Ovary (tissue), 9 donors: ENCODE data around the gene POLD1. TPM values are rescaled to one million over a fixed set of nuclear protein-coding genes. Genes with fewer than 3 reads are reported as not detected.
"Not testable (repeated sequence)": the region's sequence is repeated elsewhere in the genome, so short reads cannot be mapped to it uniquely, and the experiment has no call there.

ENCODE experiments used
- DNase-seq, 5 donors: peaks; one replicate each; pipeline ENCODE4 v3.0.0-alpha.2; 2019 to 2020
- H3K27ac ChIP-seq, 2 donors: fragments of 200-600 bp; one replicate each; pipeline versions ENCODE4 v1.5.1 to v1.8.0; 2019 to 2022
- H3K27me3 ChIP-seq: fragments of 200-600 bp; one replicate; pipeline ENCODE4 v1.8.0; 2022
- H3K36me3 ChIP-seq: fragments of 200-600 bp; sonication (generic); one replicate; pipeline ENCODE4 v1.5.1; 2019
- H3K4me1 ChIP-seq: one replicate; pipeline ENCODE4 v1.8.1; 2013; ENCODE audit warnings: mild to moderate bottlenecking, moderate library complexity; ENCODE audit not compliant: insufficient read depth
- H3K4me3 ChIP-seq: fragments of 200-600 bp; sonication (generic); one replicate; pipeline ENCODE4 v1.5.1; 2017
- H3K9me3 ChIP-seq, 2 donors: fragments of 200-600 bp in 1 of 2; sonication (generic) in 1 of 2; one replicate each; pipeline versions ENCODE4 v1.5.1 to v1.8.1; 2013 to 2019; ENCODE audit warnings: mild to moderate bottlenecking in 1 of 2, moderate library complexity in 1 of 2
- EP300 ChIP-seq: sonication (generic); formaldehyde crosslinking; IDR thresholded peaks from one replicate; pipeline ENCODE4 v1.6.1; 2017; ENCODE audit warnings: antibody characterized with exemption
- POLR2A ChIP-seq: fragments of 450-650 bp; IDR thresholded peaks from one replicate; pipeline ENCODE4 v1.6.1; 2017; ENCODE audit warnings: antibody characterized with exemption, mild to moderate bottlenecking, moderate library complexity
- WGBS, 3 donors: extraction: QIAGEN DNeasy Blood & Tissue Kit in 1 of 3; methylation state at CpG; one replicate each; pipeline versions ENCODE4 v1.1.5 to v1.1.7; 2013 to 2017; 5-methylcytosine and 5-hydroxymethylcytosine counted together
- intact Hi-C, 4 donors: fragments of 100-400 bp; cut with DNase I; formaldehyde crosslinking; loops; one replicate each; pipeline versions ENCODE4 v1.11.0 to v1.15.1; 2022 to 2023
- polyA plus RNA-seq, 2 donors: library from polyadenylated mRNA; stranded (reverse); fragments of 200-250 nt in 1 of 2; fragments of 350-450 nt in 1 of 2; fragmentation: Illumina TruSeq in 1 of 2; extraction: RNeasy Lipid Tissue Mini Kit (QIAGEN cat#74804) in 1 of 2; gene quantifications; one replicate each; pipeline ENCODE4 v1.2.3, GENCODE V29; 2013 to 2014
- total RNA-seq, 7 donors: library from RNA; depleted of rRNA in 2 of 7; stranded (reverse); fragments of >200 nt in 2 of 7; fragmentation: NEBNext Ultra II Directional in 3 of 7; extraction: Animal tissue kit (Norgen Biotek cat#: 25700) in 3 of 7; gene quantifications; one replicate each; pipeline versions ENCODE4 v1.1.0 to v1.2.4, GENCODE V29; 2016 to 2023
- TF ChIP-seq, protein P1 (sequence below), 3 donors: fragments of 450-650 bp in 2 of 3; fragments of 200-600 bp in 1 of 3; IDR thresholded peaks; one replicate each; pipeline versions ENCODE4 v1.5.1 to v1.8.0; 2016 to 2022; ENCODE audit warnings: antibody characterized with exemption in 3 of 3, mild to moderate bottlenecking in 1 of 3
- donor health status: DM: no; HTN: no; CAD: no; lungs with moderate emphysema.
- donor health status: DM: no; HTN: no; CAD: no.
- donor health status: Bipolar disorder and iron deficiency.
- donor health status: DM: yes; HTN: yes; CAD: no.
- donor health status: DM: no; HTN: no; CAD: no.
- donor health status: DM: yes; HTN: yes; CAD: no.

Gene POLD1
- total and polyA plus RNA-seq, 9 donors: 0.52 to 25.2 (median 17.1) TPM

GRCh38 chr19:50341091-50341564 lies 43.0 kb upstream of the POLD1 start:
- Histone ChIP-seq H3K27ac (no peak overlapping the region), H3K36me3 (no peaks in the 10 kb centered on the region), H3K9me3 (peaks cover 0 to 3% of the 10 kb centered on the region in 2 donors), H3K4me3 (no peak overlapping the region), H3K27me3 (no peaks in the 10 kb centered on the region), H3K4me1 (no peaks in the 10 kb centered on the region)
- intact Hi-C loops: no loop called here
- TF ChIP-seq POLR2A (no peak), EP300 (no peak)
- TF ChIP-seq, protein P1, sequence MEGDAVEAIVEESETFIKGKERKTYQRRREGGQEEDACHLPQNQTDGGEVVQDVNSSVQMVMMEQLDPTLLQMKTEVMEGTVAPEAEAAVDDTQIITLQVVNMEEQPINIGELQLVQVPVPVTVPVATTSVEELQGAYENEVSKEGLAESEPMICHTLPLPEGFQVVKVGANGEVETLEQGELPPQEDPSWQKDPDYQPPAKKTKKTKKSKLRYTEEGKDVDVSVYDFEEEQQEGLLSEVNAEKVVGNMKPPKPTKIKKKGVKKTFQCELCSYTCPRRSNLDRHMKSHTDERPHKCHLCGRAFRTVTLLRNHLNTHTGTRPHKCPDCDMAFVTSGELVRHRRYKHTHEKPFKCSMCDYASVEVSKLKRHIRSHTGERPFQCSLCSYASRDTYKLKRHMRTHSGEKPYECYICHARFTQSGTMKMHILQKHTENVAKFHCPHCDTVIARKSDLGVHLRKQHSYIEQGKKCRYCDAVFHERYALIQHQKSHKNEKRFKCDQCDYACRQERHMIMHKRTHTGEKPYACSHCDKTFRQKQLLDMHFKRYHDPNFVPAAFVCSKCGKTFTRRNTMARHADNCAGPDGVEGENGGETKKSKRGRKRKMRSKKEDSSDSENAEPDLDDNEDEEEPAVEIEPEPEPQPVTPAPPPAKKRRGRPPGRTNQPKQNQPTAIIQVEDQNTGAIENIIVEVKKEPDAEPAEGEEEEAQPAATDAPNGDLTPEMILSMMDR (IDR thresholded peaks at IDR 0.05): no peak
- no peak for DNase-seq
- 90 to 94% (median 91%) methylated on average over 3 of the region's 3 CpGs for WGBS, 3 donors

- 73 to 82% (median 76%) methylated on average over 8 of the region's 8 CpGs for WGBS, 3 donors
- TF ChIP-seq EP300 (no peak), POLR2A (no peak)
- TF ChIP-seq, protein P1 (IDR thresholded peaks at IDR 0.05): no peak
- Histone ChIP-seq H3K36me3 (no peaks in the 10 kb centered on the region), H3K4me3 (no peak overlapping the region), H3K27me3 (no peaks in the 10 kb centered on the region), H3K9me3 (peaks cover 0 to 3% of the 10 kb centered on the region in 2 donors), H3K4me1 (no peaks in the 10 kb centered on the region), H3K27ac (no peak overlapping the region)
- intact Hi-C loops: no loop called here
- DNase-seq: no peak
Observed at GRCh38 chr19:50344661-50345318, 39.4 kb upstream of the POLD1 start.

DNA sequence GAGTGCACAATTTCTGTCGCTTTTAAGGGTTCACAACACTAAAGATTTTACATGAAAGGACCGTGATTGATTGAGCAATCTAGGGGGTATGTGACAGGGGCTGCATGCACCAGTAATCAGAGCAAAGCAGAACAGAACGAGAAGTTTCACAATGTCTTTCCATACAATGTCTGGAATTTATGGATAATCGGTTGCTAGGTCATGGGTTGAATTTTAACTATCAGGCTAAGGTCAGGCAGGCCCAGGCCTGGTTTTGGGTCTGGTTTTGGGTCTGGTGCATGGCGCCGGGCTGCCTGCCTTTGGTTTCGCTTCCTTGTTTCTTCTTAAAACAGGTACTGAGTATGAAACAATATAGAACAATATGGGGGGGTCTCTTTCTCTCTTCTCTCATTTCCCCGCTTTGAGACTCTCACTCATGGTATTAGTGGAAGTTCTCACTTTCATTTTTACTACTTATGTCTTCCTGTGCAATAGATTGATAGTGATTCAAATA lies 37.0 kb upstream of the POLD1 start:
- H3K9me3 ChIP-seq, DNase-seq, H3K27ac ChIP-seq, intact Hi-C loops, H3K4me1 ChIP-seq, H3K36me3 ChIP-seq, H3K4me3 ChIP-seq, H3K27me3 ChIP-seq: not testable (repeated sequence)
- 74 to 80% (median 78%) methylated on average over 8 of the region's 8 CpGs for WGBS, 3 donors

DNA sequence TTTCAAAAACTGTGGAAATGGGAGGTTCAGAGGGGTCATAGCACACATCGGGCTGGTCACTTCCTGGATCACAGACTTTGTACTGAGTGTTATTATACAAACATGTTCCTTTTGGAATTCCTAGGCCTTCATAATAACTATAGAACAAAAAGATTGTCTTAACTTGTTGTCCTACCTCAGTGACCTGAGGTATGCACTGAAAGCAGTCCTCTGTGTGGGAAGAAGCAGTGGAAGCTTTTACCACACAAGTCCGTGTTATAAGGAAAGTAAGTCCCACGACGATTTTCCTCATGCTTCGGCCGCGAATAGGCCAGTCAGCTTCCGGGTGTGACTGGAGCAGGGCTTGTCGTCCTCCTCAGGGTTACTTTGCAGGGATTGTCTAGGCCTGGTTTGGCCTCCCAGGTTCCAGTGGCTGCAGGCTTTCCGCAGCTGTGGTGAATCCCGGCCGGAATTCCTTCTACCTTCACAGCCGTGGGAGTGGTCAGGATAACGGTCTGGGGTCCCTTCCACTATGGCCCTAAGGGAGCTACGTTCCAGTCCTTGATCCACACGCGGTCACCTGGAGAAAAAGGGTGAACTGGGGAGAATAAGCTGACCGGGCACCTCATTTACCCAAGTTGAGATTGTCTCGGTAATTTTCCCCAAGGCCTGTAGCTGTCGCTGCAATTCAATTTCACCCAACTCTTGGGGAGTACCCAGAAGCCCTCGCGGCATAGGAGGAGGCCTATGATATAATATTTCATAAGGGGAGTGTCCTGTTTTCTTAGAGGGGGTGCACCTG lies 34.7 kb upstream of the POLD1 start:
- H3K4me1 ChIP-seq: no peaks in the 10 kb centered on the region
- DNase-seq: no peak
- no peaks in the 10 kb centered on the region for H3K36me3 ChIP-seq
- H3K9me3 ChIP-seq: peaks cover 0 to 2% of the 10 kb centered on the region in 2 donors
- H3K4me3 ChIP-seq: no peak overlapping the region
- H3K27me3 ChIP-seq: no peaks in the 10 kb centered on the region
- intact Hi-C loops: loop anchor here in 1 of 4 donors (5.0 kb wide), 1 partner anchor 163 kb away; the partner anchor contains the start of genes ASPDH and JOSD2
- TF ChIP-seq, protein P1 (IDR thresholded peaks at IDR 0.05): no peak
- TF ChIP-seq POLR2A (no peak), EP300 (no peak)
- H3K27ac ChIP-seq: no peak overlapping the region
- WGBS, 3 donors: 60 to 73% (median 64%) methylated on average over 22 of the region's 22 CpGs
